IPS-20b (cell line): ENCODE data around the gene RASIP1.
A peak's percentile ranks its signal among the peaks of the same experiment; 100 is the strongest.

Experiments used
- H3K27ac ChIP-seq: one replicate; pipeline ENCODE4 v1.5.1; 2013; ENCODE audit warnings: low read length
- H3K27me3 ChIP-seq: 2 replicates; pipeline ENCODE4 v1.6.1; 2013; ENCODE audit warnings: mild to moderate bottlenecking, low read length, inconsistent platforms; ENCODE audit not compliant: insufficient read depth
- H3K36me3 ChIP-seq: 2 replicates; pipeline ENCODE4 v1.6.1; 2013; ENCODE audit warnings: low read depth, mild to moderate bottlenecking, inconsistent platforms, low read length, moderate library complexity; ENCODE audit not compliant: insufficient read depth
- H3K4me1 ChIP-seq: 2 replicates; pipeline ENCODE4 v1.6.1; 2013; ENCODE audit warnings: mild to moderate bottlenecking, control low read depth, inconsistent platforms, low read length, moderate library complexity; ENCODE audit not compliant: insufficient read depth
- H3K4me3 ChIP-seq: 2 replicates; pipeline ENCODE4 v1.5.1; 2013; ENCODE audit warnings: mild to moderate bottlenecking, low read length, inconsistent platforms
- H3K9ac ChIP-seq: 2 replicates; pipeline ENCODE4 v1.6.1; 2013; ENCODE audit warnings: low read depth, mild to moderate bottlenecking, inconsistent platforms, low read length, moderate library complexity
- H3K9me3 ChIP-seq: 2 replicates; pipeline ENCODE4 v1.6.1; 2013; ENCODE audit warnings: mild to moderate bottlenecking, low read depth, low read length, inconsistent platforms; ENCODE audit not compliant: insufficient read depth

The RASIP1 gene

GRCh38 chr19:48676887-48677286 lies 63.5 kb downstream of the RASIP1 start:
- no peak overlapping the region for H3K4me3 ChIP-seq
- H3K4me1 ChIP-seq: peaks cover 14% of the 10 kb centered on the region; the same call in 1 of the 2 replicates
- H3K9ac ChIP-seq: no peak overlapping the region
- peaks cover 19% of the 10 kb centered on the region for H3K27me3 ChIP-seq
- H3K9me3 ChIP-seq: no peaks in the 10 kb centered on the region
- H3K36me3 ChIP-seq: no peaks in the 10 kb centered on the region
- no peak overlapping the region for H3K27ac ChIP-seq

GRCh38 chr19:48676487-48676886 lies 63.9 kb downstream of the RASIP1 start:
- Histone ChIP-seq H3K27me3 (peaks cover 19% of the 10 kb centered on the region), H3K4me1 (peaks cover 14% of the 10 kb centered on the region; the same call in 1 of the 2 replicates), H3K27ac (no peak overlapping the region), H3K9me3 (no peaks in the 10 kb centered on the region), H3K4me3 (no peak overlapping the region), H3K36me3 (no peaks in the 10 kb centered on the region), H3K9ac (no peak overlapping the region)

GRCh38 chr19:48674921-48675824 lies 65.2 kb downstream of the RASIP1 start:
- H3K4me3 ChIP-seq: no peak overlapping the region
- no peaks in the 10 kb centered on the region for H3K9me3 ChIP-seq
- peak overlapping the region; percentile 15; the same call in 1 of the 2 replicates for H3K9ac ChIP-seq
- peaks cover 14% of the 10 kb centered on the region; the same call in 1 of the 2 replicates for H3K4me1 ChIP-seq
- H3K27me3 ChIP-seq: peaks cover 19% of the 10 kb centered on the region
- no peaks in the 10 kb centered on the region for H3K36me3 ChIP-seq
- H3K27ac ChIP-seq: no peak overlapping the region

GRCh38 chr19:48674216-48674809 lies 66.1 kb downstream of the RASIP1 start:
- H3K27me3 ChIP-seq: peaks cover 19% of the 10 kb centered on the region
- no peak overlapping the region for H3K27ac ChIP-seq
- no peak overlapping the region for H3K9ac ChIP-seq
- H3K36me3 ChIP-seq: no peaks in the 10 kb centered on the region
- H3K9me3 ChIP-seq: no peaks in the 10 kb centered on the region
- peaks cover 14% of the 10 kb centered on the region; the same call in 1 of the 2 replicates for H3K4me1 ChIP-seq
- no peak overlapping the region for H3K4me3 ChIP-seq

- Histone ChIP-seq H3K27ac (no peak overlapping the region), H3K9ac (no peak overlapping the region), H3K9me3 (no peaks in the 10 kb centered on the region), H3K4me3 (no peak overlapping the region), H3K27me3 (peaks cover 19% of the 10 kb centered on the region), H3K4me1 (peaks cover 14% of the 10 kb centered on the region; the same call in 1 of the 2 replicates), H3K36me3 (no peaks in the 10 kb centered on the region)
Measured at GRCh38 chr19:48673436-48674100, 66.8 kb downstream of the RASIP1 start.

GRCh38 chr19:48672994-48673393 lies 67.4 kb downstream of the RASIP1 start, which contains the start of gene NTN5:
Gene NTN5, minus strand, starts transcription at chr19:48673017. Its CDS starts 2,031 bp downstream, at chr19:48670986.
- Histone ChIP-seq H3K9me3 (no peaks in the 10 kb centered on the region), H3K27me3 (peaks cover 19% of the 10 kb centered on the region), H3K9ac (no peak within 1 kb of the TSS), H3K4me3 (no peak within 1 kb of the TSS), H3K27ac (no peak within 1 kb of the TSS), H3K36me3 (no peaks in the 10 kb centered on the region), H3K4me1 (peaks cover 14% of the 10 kb centered on the region; the same call in 1 of the 2 replicates)

- Histone ChIP-seq H3K27me3 (peaks cover 19% of the 10 kb centered on the region), H3K4me3 (no peak overlapping the region), H3K9ac (no peak overlapping the region), H3K36me3 (no peaks in the 10 kb centered on the region), H3K27ac (no peak overlapping the region), H3K4me1 (peaks cover 14% of the 10 kb centered on the region; the same call in 1 of the 2 replicates), H3K9me3 (no peaks in the 10 kb centered on the region)
Measured at GRCh38 chr19:48671446-48671995, 68.9 kb downstream of the RASIP1 start.

GRCh38 chr19:48670699-48671445 lies 69.5 kb downstream of the RASIP1 start:
- Histone ChIP-seq H3K9ac (no peak overlapping the region), H3K36me3 (no peaks in the 10 kb centered on the region), H3K4me3 (no peak overlapping the region), H3K27ac (no peak overlapping the region), H3K4me1 (peaks cover 14% of the 10 kb centered on the region; the same call in 1 of the 2 replicates), H3K9me3 (no peaks in the 10 kb centered on the region), H3K27me3 (peaks cover 19% of the 10 kb centered on the region)
